Fibroblast of mammary gland (primary cell): ENCODE results near the gene OIP5.
"Not testable (repeated sequence)": the region's sequence is repeated elsewhere in the genome, so short reads cannot be mapped to it uniquely, and the experiment has no call there.

ENCODE experiments used
- DNase-seq: peaks from one replicate; pipeline ENCODE4 v3.0.0-alpha.2; 2010; ENCODE audit warnings: low read depth
- H3K4me3 ChIP-seq: 2 replicates; pipeline ENCODE4 v1.5.1; 2011; ENCODE audit warnings: low read depth, mild to moderate bottlenecking, low read length, moderate library complexity; ENCODE audit not compliant: control insufficient read depth
- CTCF ChIP-seq: conservative IDR thresholded peaks from 2 replicates; pipeline ENCODE4 v1.5.1; 2011; ENCODE audit warnings: low read depth, low read length, inconsistent platforms; ENCODE audit not compliant: control insufficient read depth, insufficient read depth

The OIP5 gene

DNA sequence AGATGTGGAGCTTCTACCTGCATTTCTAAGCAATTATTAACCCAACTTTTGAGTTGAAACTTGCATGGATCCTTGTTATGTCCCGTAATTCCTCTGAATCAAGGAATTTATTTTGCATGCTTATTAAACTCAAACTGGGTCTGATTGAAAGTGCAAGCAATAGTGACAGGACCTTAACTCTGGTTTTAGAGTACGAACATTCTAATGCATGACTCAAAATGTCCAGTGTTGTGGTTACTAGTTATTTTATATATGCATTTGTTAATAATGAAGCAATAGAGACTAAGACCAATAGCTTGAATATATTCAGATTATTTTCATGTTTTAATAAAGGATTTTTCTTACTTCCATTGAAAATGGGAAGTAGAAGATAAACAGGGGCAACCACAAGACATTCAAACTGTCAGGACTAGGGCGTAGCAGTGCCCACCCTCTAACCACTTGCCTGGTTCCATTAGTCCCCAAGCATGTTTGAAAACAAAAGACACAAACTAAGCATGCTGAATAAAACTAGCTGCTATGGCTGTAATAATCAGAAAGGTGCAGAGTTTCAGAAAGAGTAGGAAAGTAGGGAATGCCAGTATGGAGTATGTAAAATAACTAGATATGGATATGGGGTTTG, 28.1 kb downstream of the OIP5 start:
- no peak for DNase-seq
- H3K4me3 ChIP-seq, result no peak overlapping the region
- TF ChIP-seq CTCF, result no peak

DNA sequence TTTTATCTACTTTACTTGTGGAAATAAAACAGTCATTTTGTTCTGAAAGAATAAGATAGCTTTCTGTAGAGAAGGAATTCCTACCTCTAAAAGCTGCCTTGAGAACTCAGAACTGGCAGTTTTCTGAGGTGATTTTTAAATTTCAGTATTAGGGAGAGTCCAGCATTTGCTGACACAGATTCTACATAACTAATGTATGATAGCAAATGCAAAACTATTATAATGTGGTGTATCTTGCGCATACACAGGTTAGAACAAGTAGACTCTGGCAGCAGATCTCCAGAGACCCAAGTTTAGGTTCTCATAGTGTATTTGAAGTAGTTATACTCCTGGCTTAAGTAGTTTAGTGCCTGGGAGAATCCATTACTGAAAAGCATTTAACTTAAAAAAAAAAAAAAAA, 30.8 kb downstream of the OIP5 start:
- no peak for DNase-seq
- no peak overlapping the region for H3K4me3 ChIP-seq
- TF ChIP-seq CTCF, result no peak

- not testable (repeated sequence) for H3K4me3 ChIP-seq, DNase-seq
Measured at GRCh38 chr15:41301139-41301538, 31.3 kb downstream of the OIP5 start.

DNA sequence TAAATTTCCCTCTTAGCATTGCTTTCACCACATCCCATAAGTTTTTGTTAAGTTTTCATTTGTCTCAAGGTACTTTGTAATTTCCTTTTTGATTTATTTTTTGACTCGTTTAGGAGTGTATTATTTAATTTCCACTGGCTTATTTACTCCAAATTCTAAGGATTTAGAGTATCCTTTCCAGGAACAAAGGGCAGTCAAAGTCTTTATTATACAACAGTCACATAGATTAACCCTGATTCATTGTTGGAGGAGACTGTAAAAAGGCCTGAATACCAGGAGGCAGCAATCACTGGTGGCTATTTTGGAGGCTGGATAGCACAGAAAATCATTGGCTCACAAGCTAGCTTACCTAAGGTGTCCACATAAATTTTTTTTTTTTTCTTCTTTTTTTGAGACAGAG, 39.9 kb downstream of the OIP5 start:
- DNase-seq, result no peak
- TF ChIP-seq CTCF, result no peak
- no peak overlapping the region for H3K4me3 ChIP-seq

GRCh38 chr15:41291065-41291631, 41.2 kb downstream of the OIP5 start:
- no peak overlapping the region for H3K4me3 ChIP-seq
- DNase-seq, result no peak
- TF ChIP-seq CTCF, result no peak

DNA sequence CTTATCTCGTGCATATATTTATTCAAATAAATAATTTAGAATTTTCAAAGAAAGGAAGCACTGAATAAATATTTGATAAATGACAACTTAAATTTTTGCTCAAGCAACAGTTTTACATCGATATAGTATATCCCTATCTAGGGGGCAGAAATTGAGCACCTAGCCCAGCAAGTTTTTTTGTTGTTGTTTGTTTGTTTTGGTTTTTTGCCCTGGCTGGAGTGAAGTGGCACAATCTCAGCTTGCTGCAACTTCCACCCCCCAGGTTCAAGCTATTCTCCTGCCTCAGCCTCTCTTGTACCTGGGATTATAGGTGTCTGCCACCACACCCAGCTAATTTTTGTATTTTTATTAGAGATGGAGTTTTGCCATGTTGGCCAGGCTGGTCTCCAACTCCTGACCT, 42.4 kb downstream of the OIP5 start:
- no peak overlapping the region for H3K4me3 ChIP-seq
- DNase-seq, result no peak
- TF ChIP-seq CTCF, result no peak

DNA sequence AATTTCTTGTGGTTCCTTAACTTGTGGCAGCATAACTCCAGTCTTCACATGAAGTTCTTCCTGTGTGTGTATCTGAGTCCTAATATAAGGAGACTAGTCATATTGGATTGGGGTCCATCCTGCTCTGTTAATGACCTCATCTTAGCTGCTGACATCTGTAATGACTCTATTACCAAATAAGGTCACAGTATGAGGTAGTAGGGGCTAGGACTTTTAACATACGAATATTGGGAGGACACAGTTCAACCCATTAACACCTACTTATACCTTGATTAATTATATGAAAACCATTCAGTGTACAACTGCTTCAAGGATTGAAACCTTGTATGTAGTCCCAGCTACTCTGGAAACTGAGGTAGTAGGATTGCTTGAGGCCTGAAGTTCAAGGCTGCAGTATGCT, 43.9 kb downstream of the OIP5 start:
- no peak overlapping the region for H3K4me3 ChIP-seq
- TF ChIP-seq CTCF, result no peak
- no peak for DNase-seq
